K562 (cell line): ENCODE results near the gene EFNA5. TPM values are rescaled to one million over a fixed set of nuclear protein-coding genes. Genes with fewer than 3 reads are reported as not detected.

Source experiments
- ASH1L ChIP-seq: fragments of 450-650 bp; IDR thresholded peaks from 2 replicates; pipeline ENCODE4 v1.6.1; 2018; ENCODE audit warnings: borderline replicate concordance, mild to moderate bottlenecking, low read depth; ENCODE audit not compliant: partially characterized antibody
- BCL6 ChIP-seq: fragments of 250-450 bp; sonication (Bioruptor Pico); IDR thresholded peaks from 2 replicates; pipeline ENCODE4 v1.4.0; 2020
- GABPA ChIP-seq: fragments of 200-800 bp; sonication (Bioruptor generic); conservative IDR thresholded peaks from 2 replicates; pipeline ENCODE4 v1.6.1; 2016; ENCODE audit warnings: low read depth, missing genetic modification characterization, missing compliant biosample characterization
- HCFC1 ChIP-seq: IDR thresholded peaks from 2 replicates; pipeline ENCODE4 v1.6.1; 2012; ENCODE audit warnings: low read depth, low read length, improper control_type of control experiment
- HMGXB4 ChIP-seq: sonication (generic); formaldehyde crosslinking; IDR thresholded peaks from 2 replicates; pipeline ENCODE4 v1.8.1; 2023; ENCODE audit warnings: mild to moderate bottlenecking, missing genetic modification reagents
- LCOR ChIP-seq: sonication (generic); formaldehyde crosslinking; IDR thresholded peaks from 2 replicates; pipeline ENCODE4 v1.8.0; 2022; ENCODE audit warnings: mild to moderate bottlenecking, missing genetic modification reagents
- MGA ChIP-seq: fragments of 450-650 bp; IDR thresholded peaks from 2 replicates; pipeline ENCODE4 v1.6.1; 2016; ENCODE audit warnings: mild to moderate bottlenecking, moderate library complexity
- PCBP2 ChIP-seq: fragments of 200-400 bp; formaldehyde crosslinking; IDR thresholded peaks from 2 replicates; pipeline ENCODE4 v1.6.1; 2018; ENCODE audit warnings: low read length, low read depth, mild to moderate bottlenecking, moderate library complexity; ENCODE audit not compliant: poor library complexity, severe bottlenecking
- TAF7 ChIP-seq: fragments of 450-650 bp; IDR thresholded peaks from 2 replicates; pipeline ENCODE4 v1.6.1; 2016; ENCODE audit warnings: missing genetic modification characterization, missing compliant biosample characterization
- ZNF584 ChIP-seq: fragments of 200-800 bp; sonication (Bioruptor generic); IDR thresholded peaks from 2 replicates; pipeline ENCODE4 v1.6.1; 2016; ENCODE audit warnings: low read depth, mild to moderate bottlenecking, missing genetic modification characterization, missing compliant biosample characterization
- polyA plus RNA-seq, 8 experiments: library from polyadenylated mRNA; depleted of rRNA in 4 of 8; stranded (reverse) in 5 of 8; unstranded in 3 of 8; fragments of >200 nt; fragmentation: Nextera tagmentation in 2 of 8; fragmentation: Illumina TruSeq in 1 of 8; extraction: Ambion mirVana in 2 of 8; extraction: Trizol in 1 of 8; gene quantifications; 2 replicates each; pipeline versions ENCODE4 v1.2.1 to v1.2.3, GENCODE V29; 2011 to 2014; ENCODE audit warnings: inconsistent platforms in 1 of 8, missing spikeins in 1 of 8
- total RNA-seq, 7 experiments: library from RNA; depleted of rRNA in 6 of 7; stranded (reverse); fragments of >200 nt in 6 of 7; fragmentation: Illumina TruSeq in 2 of 7; extraction: Trizol in 2 of 7; gene quantifications; 2 replicates each; pipeline versions ENCODE4 v1.2.1 to v1.2.3, GENCODE V29; 2011 to 2021; ENCODE audit warnings: low replicate concordance in 1 of 7

EFNA5 gene
- total and polyA plus RNA-seq, 9 of the 15 experiments (the other 6 are each of a cell fraction or from before 2014, with no cell fraction given): 0.20 TPM; not detected in 8

- TF ChIP-seq MGA (no peak), TAF7 (tag) (no peak), ZNF584 (CRISPR knock-in tag) (no peak), HMGXB4 (CRISPR knock-in tag) (no peak), PCBP2 (no peak), LCOR (no peak), BCL6 (CRISPR knock-in tag) (no peak), HCFC1 (no peak), ASH1L (no peak), GABPA (tag) (no peak)
Observed at GRCh38 chr5:107652839-107653607, 17.7 kb downstream of the EFNA5 start (continued).
